Amniotic epithelial cell (primary cell): ENCODE data around the gene NUBPL.
"Not testable (repeated sequence)": the region's sequence is repeated elsewhere in the genome, so short reads cannot be mapped to it uniquely, and the experiment has no call there.

Experiments
- DNase-seq: peaks from one replicate; pipeline ENCODE4 v3.0.0-alpha.2; 2010; ENCODE audit warnings: low read depth

NUBPL gene

DNA sequence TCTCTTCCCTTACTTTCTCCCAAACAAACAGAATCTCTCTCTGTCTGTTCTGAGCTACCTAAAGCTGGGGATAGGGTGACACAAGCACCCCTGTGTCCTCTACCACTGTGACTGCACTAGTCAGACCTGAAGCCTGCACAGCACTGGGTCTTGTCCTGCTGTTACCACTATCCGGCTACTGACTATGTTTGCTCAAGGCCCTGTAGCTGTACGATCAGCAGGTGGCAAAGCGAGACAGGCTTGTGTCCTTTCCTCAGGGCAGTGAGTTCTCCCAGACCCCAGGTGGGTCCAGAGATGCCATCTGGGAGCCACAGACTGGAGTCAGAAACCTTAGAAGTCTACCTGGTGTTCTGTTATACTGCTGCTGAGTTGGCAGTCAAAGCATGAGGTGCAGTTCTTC is 116.4 kb downstream of the NUBPL start:
- DNase-seq, result no peak

DNA sequence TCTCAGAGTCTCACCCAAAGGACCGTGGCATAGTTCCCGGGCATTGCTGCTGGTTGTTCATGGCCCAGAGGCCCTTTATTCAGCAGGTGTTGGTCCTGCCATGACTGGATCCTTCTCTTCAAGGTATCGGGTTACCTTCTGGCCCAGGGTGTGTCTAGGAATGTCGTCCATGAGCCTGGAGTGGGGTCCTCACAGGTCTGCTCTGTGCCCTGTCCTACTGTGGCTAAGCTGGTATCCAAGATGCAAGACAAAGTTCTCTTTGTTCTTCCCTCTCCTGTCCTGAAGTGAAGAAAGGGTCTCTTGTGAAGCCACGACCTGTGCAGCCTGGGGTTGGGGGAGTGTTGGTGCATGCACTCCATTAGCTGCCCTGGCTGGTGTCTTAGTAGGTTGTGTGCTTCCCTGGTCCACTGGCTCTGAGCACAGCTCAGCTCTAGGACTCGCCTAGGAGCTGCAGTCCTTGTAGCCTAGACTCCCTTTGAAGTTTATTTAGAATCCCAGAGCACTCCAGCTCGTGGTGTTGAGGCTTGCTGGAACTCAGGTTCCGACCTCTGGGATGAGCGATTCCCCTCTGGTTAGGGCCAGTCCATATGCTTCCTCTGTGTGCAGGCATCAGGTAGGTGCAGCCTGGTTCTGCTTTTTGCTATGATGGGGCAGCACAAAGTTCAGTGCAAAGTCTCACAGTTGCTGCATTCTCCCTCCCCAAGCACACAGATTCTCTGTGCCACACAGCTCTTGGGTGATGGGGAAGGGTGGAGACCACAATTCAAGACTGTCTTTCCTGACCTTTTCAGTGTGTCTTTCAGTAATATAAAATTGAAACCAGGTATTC is 117.4 kb downstream of the NUBPL start:
- DNase-seq, result no peak

DNA sequence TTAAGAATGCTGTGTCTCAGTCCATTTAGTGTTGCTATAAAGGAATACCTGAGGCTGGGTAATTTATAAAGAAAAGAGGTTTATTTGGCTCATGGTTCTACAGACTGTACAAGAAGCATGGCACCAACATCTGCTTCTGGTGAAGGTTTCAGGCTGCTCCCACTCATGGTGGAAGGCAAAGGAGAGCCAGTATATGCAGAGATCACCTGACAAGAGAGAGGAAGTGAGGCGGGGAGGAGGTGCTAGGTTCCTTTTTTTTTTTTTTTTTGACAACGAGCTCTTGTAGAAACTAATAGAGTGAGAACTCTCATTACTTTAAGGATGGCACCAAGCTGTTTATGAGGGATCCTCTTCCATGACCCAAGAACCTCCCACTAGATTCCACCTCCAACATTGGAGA is 121.6 kb downstream of the NUBPL start:
- DNase-seq, result no peak

DNA sequence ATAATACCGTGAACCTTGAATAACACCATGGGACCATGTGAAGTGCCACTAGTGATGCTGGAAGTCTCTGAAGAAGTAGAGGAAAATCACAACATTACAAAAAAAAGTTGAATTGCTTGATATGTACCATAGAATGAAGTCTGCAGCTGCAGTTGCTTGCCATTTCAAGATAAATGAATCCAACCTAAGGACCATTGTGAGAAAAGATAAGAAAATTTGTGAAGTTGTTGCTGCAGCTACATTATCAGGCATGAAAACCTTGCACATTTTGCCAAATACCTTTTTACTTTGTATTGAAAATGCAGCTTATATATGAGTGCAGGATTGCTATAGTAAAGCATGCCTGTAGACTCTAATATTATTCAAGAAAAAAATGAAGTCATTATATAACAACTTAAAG is 126.5 kb downstream of the NUBPL start:
- no peak for DNase-seq

DNA sequence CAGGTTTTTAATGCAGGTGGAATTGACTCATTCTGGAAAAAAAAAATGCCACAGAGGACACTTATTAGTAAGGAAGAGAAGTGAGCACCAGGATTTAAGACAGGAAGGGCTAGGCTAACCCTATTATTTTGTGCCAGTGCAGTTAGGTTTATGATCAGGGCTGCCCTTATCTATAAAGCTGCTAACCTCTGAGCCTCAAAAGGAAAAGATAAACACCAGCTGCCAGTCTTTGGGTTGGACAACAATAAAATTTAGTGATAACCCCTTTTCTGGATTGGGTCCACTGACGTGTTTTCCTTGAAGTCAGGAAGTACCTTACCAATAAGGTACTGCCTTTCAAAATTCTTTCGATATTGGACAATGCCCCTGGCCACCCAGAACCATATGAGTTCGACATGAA is 128.9 kb downstream of the NUBPL start:
- no peak for DNase-seq

DNA sequence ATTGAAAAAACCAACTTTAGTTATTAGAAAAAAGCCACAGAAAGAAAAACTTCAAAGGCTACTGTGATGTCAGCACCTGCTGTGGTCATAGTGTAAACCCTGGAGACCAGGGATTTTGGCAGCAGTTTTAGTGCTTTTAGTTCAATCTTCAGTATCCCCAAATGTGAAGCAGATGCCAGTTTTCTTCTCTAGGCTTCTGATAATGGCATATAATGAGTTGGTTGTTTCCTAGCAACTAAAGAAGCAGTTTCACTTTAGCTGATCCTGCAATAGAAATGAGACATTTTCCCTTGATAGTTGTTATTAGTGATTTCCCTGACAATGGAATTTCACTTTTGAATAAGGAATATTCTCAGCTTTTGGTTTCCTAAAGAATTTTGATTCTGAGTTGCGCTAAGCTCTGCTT is 131.2 kb downstream of the NUBPL start:
- no peak for DNase-seq

DNA sequence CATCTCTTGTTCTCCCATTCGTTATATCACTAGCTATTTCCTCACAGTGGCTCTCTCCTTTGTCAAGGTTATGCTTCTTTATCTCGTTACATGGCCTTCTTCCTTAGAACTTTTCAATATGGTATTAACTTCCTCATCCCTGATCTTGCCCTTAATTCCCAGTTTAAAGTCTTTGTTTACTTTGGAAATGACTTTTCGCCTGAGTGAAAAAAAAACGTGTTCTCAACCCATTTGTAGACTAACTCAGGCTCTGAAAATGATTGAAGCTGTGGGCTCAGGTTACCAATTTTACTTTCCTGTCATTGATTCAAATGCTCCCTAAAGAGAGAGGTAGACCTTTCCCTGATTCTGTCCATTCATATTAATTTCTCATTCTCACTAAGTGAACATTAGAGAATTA is 135.2 kb downstream of the NUBPL start:
- DNase-seq, result no peak

DNA sequence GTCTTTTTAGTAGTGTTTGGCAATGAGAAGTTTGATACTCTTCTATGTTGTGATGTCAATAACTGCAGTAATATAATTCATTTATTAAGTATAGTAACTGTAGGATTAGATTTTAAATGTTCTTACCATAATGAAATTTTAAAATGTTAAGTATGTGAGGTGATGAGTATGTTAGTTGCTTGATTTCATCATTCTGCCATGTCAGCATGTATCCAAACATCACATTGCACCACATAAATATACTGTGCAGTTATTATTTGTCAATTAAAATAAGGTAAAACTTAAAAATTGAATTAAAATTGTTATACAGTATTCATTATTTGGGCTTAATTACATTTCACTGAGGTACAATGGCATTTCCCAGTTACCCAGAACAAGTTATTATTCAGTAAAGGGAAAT is 138.6 kb downstream of the NUBPL start:
- no peak for DNase-seq

DNA sequence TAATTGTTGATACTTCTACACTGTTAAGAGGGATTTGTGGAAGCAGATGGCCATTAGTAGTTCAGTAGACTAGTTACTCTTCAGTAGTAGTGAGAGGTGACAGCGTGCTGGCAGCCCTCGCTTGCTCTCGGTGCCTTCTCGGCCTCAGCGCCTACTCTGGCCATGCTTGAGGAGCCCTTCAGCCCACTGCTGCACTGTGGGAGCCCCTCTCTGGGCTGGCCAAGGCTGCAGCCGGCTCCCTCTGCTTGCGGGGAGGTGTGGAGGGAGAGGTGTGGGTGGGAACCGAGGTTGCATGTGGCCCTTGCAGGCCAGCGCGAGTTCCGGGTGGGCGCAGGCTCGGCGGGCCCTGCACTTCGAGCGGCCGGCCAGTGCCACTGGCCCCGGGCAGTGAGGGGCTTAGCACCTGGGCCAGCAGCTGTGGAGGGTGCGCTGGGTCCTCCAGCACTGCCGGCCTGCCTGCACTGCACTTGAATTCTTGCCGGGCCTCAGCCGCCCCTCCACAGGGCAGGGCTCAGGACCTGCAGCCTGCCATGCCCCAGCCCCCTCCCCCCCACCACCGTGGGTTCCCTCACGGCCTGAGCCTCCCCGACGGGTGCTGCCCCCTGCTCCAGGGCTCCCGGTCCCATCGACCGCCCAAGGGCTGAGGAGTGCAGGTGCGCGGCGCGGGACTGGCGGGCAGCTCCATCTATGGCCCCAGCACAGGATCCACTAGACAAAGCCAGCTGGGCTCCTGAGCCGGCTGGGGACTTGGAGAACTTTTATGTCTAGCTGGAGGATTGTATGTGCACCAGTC is 139.3 kb downstream of the NUBPL start:
- DNase-seq, result no peak

DNA sequence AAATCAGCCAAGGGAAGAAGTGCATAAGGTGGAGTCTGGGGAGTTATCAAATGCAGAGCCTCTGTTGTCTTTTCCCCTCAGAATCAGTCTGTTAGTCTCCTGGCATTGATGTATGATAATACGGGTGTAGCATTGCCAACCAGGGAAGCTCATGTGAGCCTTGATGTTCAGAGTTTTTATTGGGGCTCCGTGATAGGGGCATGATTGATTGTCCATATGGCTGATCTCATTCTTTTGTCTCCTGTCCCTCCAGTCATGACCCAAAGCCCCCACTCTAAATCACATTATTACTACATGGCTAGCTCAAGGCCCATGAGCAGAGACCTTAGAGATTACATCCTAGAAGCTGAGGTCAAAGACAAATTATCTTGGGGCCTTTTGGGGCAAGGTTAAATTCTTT is 140.9 kb downstream of the NUBPL start:
- DNase-seq, result no peak

DNA sequence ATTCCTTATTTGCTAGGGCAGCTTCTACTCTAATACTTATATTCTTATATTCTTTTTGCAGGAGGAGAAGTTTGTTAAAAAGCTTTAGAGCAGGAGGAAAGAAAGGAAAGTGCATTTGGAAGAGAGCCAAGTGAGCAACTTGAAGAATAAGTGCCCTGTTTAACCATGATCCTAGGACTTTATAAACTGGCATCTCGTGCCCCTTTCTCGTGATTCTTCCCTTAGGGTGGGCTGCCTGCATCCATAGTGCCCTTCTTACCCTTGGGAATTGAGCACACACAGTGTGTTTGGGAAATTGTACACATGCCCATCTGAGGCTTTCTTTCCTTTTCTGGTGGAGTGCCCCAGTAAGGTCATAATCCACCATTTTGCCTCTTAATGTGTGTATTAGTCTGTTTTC is 141.9 kb downstream of the NUBPL start:
- no peak for DNase-seq

DNA sequence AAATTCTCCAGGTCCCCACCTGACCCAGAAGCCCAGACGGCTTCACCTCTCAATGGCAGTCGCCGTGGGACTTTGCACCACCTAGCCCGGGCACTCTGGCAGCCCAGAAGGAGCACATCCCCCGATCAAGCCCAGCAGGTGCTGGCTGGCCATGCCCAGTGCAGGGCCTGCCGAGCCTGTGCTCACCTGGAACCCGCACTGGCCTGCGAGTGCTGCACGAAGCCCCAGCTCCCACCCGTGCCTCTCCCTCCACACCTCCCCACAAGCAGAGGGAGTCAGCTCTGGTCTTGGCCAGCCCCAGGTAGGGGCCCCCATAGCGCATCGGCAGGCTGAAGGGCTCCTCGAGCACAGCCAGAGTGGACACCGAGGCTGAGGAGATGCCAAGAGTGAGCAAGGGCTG is 144.5 kb downstream of the NUBPL start:
- DNase-seq, result no peak

DNA sequence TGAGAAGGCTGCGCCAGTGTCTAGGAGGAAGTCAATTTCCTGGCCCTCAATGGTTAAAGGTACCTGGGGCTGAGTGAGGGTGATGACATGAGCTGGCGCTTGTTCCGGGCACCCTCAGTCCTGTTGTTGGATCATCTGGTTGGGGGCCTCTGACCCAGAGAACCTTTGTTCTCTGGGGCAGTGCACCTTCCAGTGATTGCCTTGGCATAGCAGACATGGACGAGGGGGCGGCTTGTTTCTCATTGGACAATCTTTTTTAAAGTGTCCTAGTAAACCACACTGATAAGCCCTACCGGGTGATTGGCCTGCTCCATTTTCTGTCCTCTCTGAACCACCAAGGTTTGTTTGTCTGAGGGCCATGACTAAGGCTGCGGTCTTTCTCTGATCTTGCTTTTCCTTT is 147.5 kb downstream of the NUBPL start:
- not testable (repeated sequence) for DNase-seq

DNA sequence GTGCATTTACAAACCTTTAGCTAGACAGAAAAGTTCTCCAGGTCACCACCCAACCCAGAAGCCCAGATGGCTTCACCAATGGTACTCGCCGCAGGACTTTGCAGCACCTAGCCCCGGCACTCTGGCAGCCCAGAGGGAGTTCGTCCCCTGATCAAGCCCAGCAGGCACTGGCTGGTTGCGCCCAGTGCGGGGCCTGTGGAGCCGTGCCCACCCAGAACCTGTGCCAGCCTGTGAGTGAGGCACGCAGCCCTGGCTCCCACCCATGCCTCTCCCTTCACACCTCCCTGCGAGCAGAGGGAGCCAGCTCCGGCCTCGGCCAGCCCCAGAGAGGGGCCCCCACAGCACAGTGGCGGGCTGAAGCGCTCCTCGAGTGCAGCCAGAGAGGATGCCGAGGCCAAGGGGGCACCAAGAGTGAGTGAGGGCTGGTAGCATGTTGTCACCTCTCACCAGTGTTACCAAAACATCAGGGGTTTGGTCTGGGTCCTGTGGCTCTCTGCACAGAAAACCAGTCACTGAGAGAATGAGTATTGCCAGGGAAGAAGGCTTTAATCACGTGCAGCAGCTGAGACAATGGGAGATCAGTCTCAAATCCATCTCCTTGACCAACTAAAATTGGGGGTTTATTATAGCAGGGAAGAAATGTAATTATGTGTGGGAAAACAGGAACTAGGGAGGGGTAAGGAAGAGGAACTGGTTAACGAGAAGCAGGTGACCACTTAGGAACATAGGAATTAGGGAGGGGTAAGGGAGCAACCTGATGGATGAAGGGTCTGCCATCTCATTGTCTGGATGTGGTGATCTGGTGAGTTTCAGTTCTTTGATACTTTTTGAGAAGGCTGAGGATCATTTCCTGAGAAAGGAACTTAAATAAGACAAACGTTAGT is 151.3 kb downstream of the NUBPL start:
- no peak for DNase-seq

DNA sequence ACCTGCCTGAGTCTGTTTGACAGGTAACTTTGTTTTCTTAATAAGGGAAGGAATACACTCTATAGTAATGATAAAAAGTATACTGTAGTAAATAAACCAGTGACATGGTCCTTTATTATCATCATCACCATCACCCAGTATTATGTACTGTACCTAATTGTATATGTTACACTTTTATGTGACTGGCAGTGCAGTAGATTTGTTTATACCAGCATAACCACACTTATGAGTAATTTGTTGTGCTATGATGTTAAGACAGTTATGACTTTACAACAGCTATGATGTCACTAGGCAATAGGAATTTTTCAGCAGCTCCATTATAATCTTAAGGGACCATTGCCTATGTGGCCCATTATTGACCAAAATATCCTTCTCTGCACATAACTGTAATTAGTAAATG is 155.0 kb downstream of the NUBPL start:
- DNase-seq, result peak; percentile 27

DNA sequence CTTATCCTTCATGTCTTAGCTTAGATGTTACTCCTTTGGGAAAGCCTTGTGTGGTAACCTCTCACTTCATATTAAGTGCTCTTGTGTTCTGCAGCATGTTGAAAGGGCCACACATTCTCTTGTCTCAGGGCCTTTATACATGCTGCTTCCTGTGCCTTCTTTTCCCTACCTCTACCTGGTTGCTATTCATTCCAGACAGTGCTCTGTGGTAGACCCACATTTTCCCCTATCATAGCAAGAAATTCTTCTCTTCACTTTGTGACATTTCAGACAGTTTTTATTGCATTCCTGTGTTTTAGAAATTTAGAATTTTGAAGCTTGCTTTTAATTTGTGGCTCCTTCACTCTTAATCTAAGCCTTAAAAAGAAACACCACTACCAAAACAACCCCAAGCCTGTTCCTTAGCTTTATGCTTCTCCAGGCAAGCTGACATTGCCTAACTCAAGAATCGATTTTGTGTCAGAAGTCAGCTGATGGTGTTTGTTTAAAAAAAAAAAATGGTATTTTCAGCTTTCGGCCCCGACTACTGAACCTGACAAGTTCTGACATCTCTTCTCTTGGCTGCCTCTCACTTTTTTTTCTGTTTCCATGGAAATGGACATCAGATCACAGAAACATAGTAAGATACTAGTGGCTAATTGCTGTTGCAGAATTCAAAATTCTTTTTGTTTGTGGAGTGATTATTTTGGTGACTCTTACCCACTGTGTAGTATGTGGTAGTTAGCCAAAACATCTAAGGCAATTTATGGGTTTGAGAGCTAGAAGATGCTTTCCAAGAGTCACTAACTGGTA is 156.3 kb downstream of the NUBPL start:
- DNase-seq, result no peak

DNA sequence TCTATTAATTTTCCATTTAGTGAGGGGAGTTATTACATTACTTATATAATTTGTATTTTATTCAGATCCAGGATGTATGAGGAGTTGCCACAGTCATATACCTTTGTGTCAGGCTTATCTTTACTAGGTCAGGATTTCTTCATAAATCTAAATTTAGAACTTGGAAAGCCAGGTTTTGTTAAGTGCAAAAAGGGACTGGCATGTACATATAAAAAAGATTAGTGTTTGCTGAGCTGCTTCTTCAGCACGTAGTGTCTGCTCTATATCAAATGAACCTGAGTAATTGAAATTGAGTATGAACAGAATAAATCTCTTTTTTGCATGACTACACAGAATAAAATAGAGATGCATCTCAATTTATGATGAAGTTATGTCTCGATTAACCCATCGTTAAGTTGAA is 157.4 kb downstream of the NUBPL start:
- no peak for DNase-seq

DNA sequence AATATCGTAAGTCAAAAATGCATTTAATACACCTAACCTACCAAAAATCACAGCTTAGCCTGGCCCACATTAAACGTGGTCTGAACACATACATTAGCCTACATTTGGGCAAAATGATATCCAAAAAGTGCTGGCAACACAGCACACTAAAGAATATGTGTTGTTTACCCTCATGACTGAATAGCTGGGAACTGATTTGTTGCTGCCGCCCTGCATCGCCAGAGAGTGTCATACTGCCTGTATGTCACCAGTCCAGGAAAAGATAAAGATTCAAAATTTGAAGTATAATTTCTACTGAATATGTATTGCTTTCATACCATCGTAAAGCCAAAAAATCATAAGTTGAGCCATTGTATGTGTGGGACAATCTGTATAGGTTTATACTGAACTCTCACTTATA is 157.8 kb downstream of the NUBPL start:
- no peak for DNase-seq

DNA sequence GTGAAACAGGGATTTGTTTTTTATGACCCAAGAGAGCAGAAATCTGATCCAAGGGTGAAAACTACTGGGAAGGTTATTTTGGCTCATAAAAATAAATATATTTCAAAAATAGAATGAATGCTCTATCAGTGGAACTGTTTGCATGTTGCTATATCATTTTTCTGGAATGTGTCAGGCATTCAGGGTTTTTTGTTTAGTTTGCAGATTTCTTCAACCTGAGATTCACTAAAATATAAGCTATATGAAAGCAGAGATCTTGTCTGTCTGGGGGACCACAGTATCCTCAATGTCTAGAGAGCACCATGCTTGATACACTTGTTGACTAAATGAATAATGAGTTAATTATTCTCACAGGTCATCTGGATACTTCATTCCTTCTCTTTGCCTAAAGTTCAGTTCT is 165.1 kb downstream of the NUBPL start:
- DNase-seq, result no peak

DNA sequence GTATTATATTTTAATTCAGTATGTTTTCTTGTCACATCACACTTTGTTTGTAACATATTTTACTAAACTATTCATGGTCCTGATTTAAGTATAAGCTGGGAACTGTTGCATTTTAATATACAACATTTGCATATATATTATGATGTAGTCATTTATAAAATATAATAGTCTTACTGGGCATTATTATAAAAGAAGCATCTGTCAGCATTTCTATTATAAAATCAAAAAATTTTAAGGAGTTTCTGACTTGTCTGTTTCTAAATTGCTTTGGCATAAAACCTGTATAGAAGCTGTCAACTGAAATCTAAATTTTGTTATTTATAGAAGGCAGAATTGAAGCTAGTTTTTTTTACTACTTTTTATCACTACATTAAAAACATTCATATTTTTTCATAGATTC is 166.6 kb downstream of the NUBPL start:
- no peak for DNase-seq

DNA sequence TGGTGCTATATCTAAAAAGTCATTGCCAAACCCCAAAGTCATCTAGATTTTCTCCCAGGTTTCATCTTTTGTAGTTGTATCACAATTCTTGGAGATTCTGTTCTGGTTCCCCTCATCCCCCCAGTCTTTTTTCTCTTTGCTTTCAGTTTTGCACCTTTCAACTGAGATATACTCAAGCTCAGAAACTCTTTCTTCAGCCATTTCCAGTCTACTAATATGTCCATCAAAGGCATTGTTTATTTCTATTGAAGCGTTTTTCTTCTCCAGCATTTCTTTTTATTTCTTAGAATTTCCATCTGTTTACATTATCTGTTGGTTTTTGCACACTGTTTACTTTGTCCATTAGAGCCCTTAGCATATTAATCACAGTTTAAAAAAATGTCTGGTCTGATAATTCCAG is 179.5 kb downstream of the NUBPL start:
- no peak for DNase-seq

DNA sequence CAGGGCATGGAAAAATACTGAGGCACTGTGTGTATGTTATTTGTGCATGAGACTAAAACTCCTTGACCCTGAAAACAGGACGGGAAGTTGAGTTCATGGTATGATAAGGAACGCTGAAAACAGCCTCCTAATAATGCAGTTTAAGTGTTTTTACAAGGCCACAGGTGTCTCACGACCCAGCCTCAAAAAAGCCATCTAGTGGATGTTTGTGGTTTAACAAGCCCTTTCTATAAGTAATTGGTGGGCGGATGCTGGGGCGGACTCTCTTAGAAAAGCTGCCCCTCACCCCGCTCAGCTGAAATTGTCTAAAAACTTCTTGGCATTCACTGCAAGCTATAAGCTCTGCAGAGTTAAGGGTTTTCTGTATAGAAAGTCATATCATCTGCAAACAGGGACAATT is 184.5 kb downstream of the NUBPL start:
- no peak for DNase-seq
